ENCODE data around the gene RESP18. TPM values are rescaled to one million over a fixed set of nuclear protein-coding genes. Genes with fewer than 3 reads are reported as not detected.
A peak's percentile ranks its signal among the peaks of the same experiment; 100 is the strongest.

Gene RESP18
- total and polyA plus RNA-seq, 7 donors: not detected

- intact Hi-C loops (cut with DNase I): loop anchor here (10.0 kb wide), 1 partner anchor 253 kb away; the partner anchor contains the start of genes CHPF and TMEM198
- H3K4me1 ChIP-seq: peaks cover 0 to 28% (median 26%) of the 10 kb centered on the region in 4 donors
- peak; percentile 55 for DNase-seq
- no peak overlapping the region for H3K27ac ChIP-seq
- H3K9me3 ChIP-seq: no peaks in the 10 kb centered on the region
- 68 to 81% methylated on average over 4 of the region's 4 CpGs for WGBS, 2 donors
- TF ChIP-seq POLR2AphosphoS5 (IDR thresholded peaks at IDR 0.05) (no peak), POLR2A (IDR thresholded peaks at IDR 0.05) (no peak), EP300 (IDR thresholded peaks at IDR 0.05) (no peak), CTCF (IDR thresholded peaks at IDR 0.05) (no peak)
- no peaks in the 10 kb centered on the region for H3K36me3 ChIP-seq
- H3K4me3 ChIP-seq: no peak overlapping the region
- no peaks in the 10 kb centered on the region for H3K27me3 ChIP-seq
Measured at GRCh38 chr2:219291910-219292490, 40.5 kb downstream of the RESP18 start.

- Histone ChIP-seq H3K4me3 (no peak overlapping the region), H3K9me3 (no peaks in the 10 kb centered on the region), H3K27ac (no peak overlapping the region), H3K27me3 (no peaks in the 10 kb centered on the region), H3K36me3 (no peaks in the 10 kb centered on the region), H3K4me1 (peaks cover 0 to 28% (median 26%) of the 10 kb centered on the region in 4 donors)
- WGBS, 2 donors: 80 to 81% methylated on average over 7 of the region's 7 CpGs
- intact Hi-C loops (cut with DNase I): loop anchor here (10.0 kb wide), 1 partner anchor 253 kb away; the partner anchor contains the start of genes CHPF and TMEM198
- no peak for TF ChIP-seq EP300 (IDR thresholded peaks at IDR 0.05)
- TF ChIP-seq POLR2AphosphoS5 (IDR thresholded peaks at IDR 0.05): no peak
- TF ChIP-seq CTCF (IDR thresholded peaks at IDR 0.05): no peak
- TF ChIP-seq POLR2A (IDR thresholded peaks at IDR 0.05): no peak
- DNase-seq: peak; percentile 44
Measured at GRCh38 chr2:219291394-219291793, 41.1 kb downstream of the RESP18 start.

- peak; percentile 57 for DNase-seq
- peak overlapping the region; percentile 73 to 82 (median 74) for H3K27ac ChIP-seq
Measured at GRCh38 chr2:219290381-219291171, 42.0 kb downstream of the RESP18 start.

More at GRCh38 chr2:219290381-219291171, 42.0 kb downstream of the RESP18 start:
- Histone ChIP-seq H3K9me3 (no peaks in the 10 kb centered on the region), H3K4me1 (peaks cover 0 to 28% (median 26%) of the 10 kb centered on the region in 4 donors), H3K27me3 (no peaks in the 10 kb centered on the region), H3K36me3 (peaks cover 0 to 7% (median 4%) of the 10 kb centered on the region in 4 donors), H3K4me3 (no peak overlapping the region)
- TF ChIP-seq EP300 (IDR thresholded peaks at IDR 0.05) (no peak), CTCF (IDR thresholded peaks at IDR 0.05) (no peak), POLR2AphosphoS5 (IDR thresholded peaks at IDR 0.05) (no peak), POLR2A (IDR thresholded peaks at IDR 0.05) (no peak)
- intact Hi-C loops (cut with DNase I): loop anchor here (10.0 kb wide), 1 partner anchor 254 kb away; the partner anchor contains the start of genes CHPF and TMEM198
- WGBS, 2 donors: 87 to 89% methylated on average over 16 of the region's 16 CpGs

Measured in sigmoid colon (tissue), 7 donors.